ENCODE results near the gene IGSF9.

The IGSF9 gene

GRCh38 chr1:159974350-159974965 lies 29.0 kb upstream of the IGSF9 start:
- DNase-seq (ENCODE audit: low read depth) = no peak

GRCh38 chr1:159973350-159973940 lies 28.0 kb upstream of the IGSF9 start:
- no peak for DNase-seq (ENCODE audit: low read depth)

- no peak for DNase-seq (ENCODE audit: low read depth)
Observed at GRCh38 chr1:159972443-159973205, 27.2 kb upstream of the IGSF9 start.

- no peak for DNase-seq (ENCODE audit: low read depth)
Observed at GRCh38 chr1:159970932-159971342, 25.5 kb upstream of the IGSF9 start.

- no peak for DNase-seq (ENCODE audit: low read depth)
Observed at GRCh38 chr1:159968901-159969300, 23.5 kb upstream of the IGSF9 start.

- DNase-seq (ENCODE audit: low read depth) = no peak
Observed at GRCh38 chr1:159965263-159965662, 19.9 kb upstream of the IGSF9 start.

GRCh38 chr1:159964144-159964543 lies 18.7 kb upstream of the IGSF9 start:
- no peak for DNase-seq (ENCODE audit: low read depth)

GRCh38 chr1:159962176-159962575 lies 16.8 kb upstream of the IGSF9 start:
- DNase-seq (ENCODE audit: low read depth) = no peak

GRCh38 chr1:159961636-159962035 lies 16.2 kb upstream of the IGSF9 start:
- DNase-seq (ENCODE audit: low read depth) = no peak

GRCh38 chr1:159960721-159961381 lies 15.4 kb upstream of the IGSF9 start:
- peak; percentile 92 for DNase-seq (ENCODE audit: low read depth)

GRCh38 chr1:159959451-159959850 lies 14.0 kb upstream of the IGSF9 start:
- no peak for DNase-seq (ENCODE audit: low read depth)

GRCh38 chr1:159958719-159959380 lies 13.4 kb upstream of the IGSF9 start:
- no peak for DNase-seq (ENCODE audit: low read depth)

GRCh38 chr1:159957824-159958268 lies 12.4 kb upstream of the IGSF9 start:
- DNase-seq (ENCODE audit: low read depth) = no peak

GRCh38 chr1:159955456-159955855 lies 10.0 kb upstream of the IGSF9 start:
- no peak for DNase-seq (ENCODE audit: low read depth)

GRCh38 chr1:159953536-159954515 lies 8.4 kb upstream of the IGSF9 start, which contains the start of gene SLAMF9:
SLAMF9 (minus strand) TSS chr1:159954237; CDS start chr1:159954137, 100 bp downstream.
- DNase-seq (ENCODE audit: low read depth) = peak; percentile 44

- no peak for DNase-seq (ENCODE audit: low read depth)
Observed at GRCh38 chr1:159952932-159953331, 7.5 kb upstream of the IGSF9 start.

GRCh38 chr1:159951551-159951950 lies 6.1 kb upstream of the IGSF9 start:
- DNase-seq (ENCODE audit: low read depth) = peak; percentile 33

GRCh38 chr1:159951016-159951415 lies 5.6 kb upstream of the IGSF9 start:
- DNase-seq (ENCODE audit: low read depth) = no peak

GRCh38 chr1:159949981-159950381 lies 4.6 kb upstream of the IGSF9 start:
- DNase-seq (ENCODE audit: low read depth) = no peak

GRCh38 chr1:159949123-159949522 lies 3.7 kb upstream of the IGSF9 start:
- no peak for DNase-seq (ENCODE audit: low read depth)

GRCh38 chr1:159947942-159948341 lies 2.5 kb upstream of the IGSF9 start:
- DNase-seq (ENCODE audit: low read depth) = no peak
